ENCODE results near the gene POMT2.

DNA sequence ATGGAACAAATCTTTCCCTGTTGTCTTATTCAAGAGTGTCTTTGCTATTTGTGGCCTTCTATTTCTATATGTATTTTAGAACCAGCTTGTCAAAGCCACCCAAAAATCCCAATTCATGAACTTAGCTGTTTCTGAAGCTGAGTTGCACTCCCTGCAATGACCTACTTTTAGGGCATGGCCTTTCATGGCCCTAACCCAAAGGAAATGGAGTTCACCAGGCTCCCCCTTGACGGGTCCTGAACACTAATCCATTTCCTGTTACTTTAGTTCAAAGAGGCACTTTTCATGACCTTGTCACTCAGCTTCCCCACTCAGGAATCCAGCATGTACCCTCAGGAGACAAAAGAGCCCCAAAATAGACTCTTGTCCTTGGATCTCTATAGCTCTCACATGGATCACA lies 48.6 kb upstream of the POMT2 start:
- TF ChIP-seq, protein P1, sequence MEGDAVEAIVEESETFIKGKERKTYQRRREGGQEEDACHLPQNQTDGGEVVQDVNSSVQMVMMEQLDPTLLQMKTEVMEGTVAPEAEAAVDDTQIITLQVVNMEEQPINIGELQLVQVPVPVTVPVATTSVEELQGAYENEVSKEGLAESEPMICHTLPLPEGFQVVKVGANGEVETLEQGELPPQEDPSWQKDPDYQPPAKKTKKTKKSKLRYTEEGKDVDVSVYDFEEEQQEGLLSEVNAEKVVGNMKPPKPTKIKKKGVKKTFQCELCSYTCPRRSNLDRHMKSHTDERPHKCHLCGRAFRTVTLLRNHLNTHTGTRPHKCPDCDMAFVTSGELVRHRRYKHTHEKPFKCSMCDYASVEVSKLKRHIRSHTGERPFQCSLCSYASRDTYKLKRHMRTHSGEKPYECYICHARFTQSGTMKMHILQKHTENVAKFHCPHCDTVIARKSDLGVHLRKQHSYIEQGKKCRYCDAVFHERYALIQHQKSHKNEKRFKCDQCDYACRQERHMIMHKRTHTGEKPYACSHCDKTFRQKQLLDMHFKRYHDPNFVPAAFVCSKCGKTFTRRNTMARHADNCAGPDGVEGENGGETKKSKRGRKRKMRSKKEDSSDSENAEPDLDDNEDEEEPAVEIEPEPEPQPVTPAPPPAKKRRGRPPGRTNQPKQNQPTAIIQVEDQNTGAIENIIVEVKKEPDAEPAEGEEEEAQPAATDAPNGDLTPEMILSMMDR (conservative IDR thresholded peaks at IDR 0.05), result no peak
- no peak for TF ChIP-seq ZFX (IDR thresholded peaks at IDR 0.05)
